ENCODE measurements around the gene KLHL29.

The KLHL29 gene

DNA sequence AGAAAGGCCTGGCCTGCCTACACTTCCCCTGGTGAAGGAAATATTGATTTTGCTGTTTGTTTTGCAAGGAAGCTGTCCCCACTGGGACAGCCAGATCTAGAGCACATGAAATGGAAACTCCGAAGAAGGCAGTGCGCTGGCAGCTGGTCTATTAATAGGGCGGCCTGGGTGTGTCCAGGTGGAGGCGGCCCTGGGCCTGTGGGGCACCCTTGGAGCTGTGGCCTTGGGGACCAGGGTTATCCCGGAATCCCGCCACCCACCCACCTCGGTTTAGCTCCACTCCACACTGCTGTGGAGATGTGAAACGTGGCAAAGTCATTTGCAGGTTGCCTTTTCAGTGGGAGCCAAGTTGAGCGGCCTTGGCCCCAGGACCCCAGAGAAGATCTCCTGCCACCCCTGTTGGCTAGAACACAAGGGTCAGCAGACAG, 204.3 kb downstream of the KLHL29 start:
- no peak for TF ChIP-seq EZH2 (IDR thresholded peaks at IDR 0.05; ENCODE audit: borderline replicate concordance, low read depth, low read length, severe bottlenecking)
- TF ChIP-seq, protein P1, sequence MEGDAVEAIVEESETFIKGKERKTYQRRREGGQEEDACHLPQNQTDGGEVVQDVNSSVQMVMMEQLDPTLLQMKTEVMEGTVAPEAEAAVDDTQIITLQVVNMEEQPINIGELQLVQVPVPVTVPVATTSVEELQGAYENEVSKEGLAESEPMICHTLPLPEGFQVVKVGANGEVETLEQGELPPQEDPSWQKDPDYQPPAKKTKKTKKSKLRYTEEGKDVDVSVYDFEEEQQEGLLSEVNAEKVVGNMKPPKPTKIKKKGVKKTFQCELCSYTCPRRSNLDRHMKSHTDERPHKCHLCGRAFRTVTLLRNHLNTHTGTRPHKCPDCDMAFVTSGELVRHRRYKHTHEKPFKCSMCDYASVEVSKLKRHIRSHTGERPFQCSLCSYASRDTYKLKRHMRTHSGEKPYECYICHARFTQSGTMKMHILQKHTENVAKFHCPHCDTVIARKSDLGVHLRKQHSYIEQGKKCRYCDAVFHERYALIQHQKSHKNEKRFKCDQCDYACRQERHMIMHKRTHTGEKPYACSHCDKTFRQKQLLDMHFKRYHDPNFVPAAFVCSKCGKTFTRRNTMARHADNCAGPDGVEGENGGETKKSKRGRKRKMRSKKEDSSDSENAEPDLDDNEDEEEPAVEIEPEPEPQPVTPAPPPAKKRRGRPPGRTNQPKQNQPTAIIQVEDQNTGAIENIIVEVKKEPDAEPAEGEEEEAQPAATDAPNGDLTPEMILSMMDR (IDR thresholded peaks at IDR 0.05; ENCODE audit: borderline replicate concordance, extremely low read depth, low read length, poor library complexity, severe bottlenecking): no peak
- Histone ChIP-seq H3K9me3 (ENCODE audit: insufficient read depth, low read length, severe bottlenecking) (no peaks in the 10 kb centered on the region), H3K9ac (ENCODE audit: low read depth, low read length) (no peak overlapping the region), H3K4me1 (ENCODE audit: insufficient read depth, low read length) (no peaks in the 10 kb centered on the region), H3K36me3 (ENCODE audit: insufficient read depth, low read length) (no peaks in the 10 kb centered on the region), H3K4me3 (ENCODE audit: low read depth in 1 of 2, low read length in 2 of 2) (no peak overlapping the region), H4K20me1 (ENCODE audit: insufficient read depth, low read length) (0 out of 2 replicates have a peak, but pooled peaks cover 3% of the 10 kb centered on the region), H3K79me2 (ENCODE audit: insufficient read depth, low read length) (no peaks in the 10 kb centered on the region), H3K27ac (ENCODE audit: low read length) (no peak overlapping the region), H3K4me2 (ENCODE audit: insufficient read depth, low read length) (no peak overlapping the region), H3K27me3 (ENCODE audit: insufficient read depth, low read length, poor library complexity) (no peaks in the 10 kb centered on the region), H2AFZ (ENCODE audit: low read depth, low read length) (no peak overlapping the region)
- no peak for DNase-seq
- no peak for ATAC-seq (ENCODE audit: insufficient read depth, low read depth)

DNA sequence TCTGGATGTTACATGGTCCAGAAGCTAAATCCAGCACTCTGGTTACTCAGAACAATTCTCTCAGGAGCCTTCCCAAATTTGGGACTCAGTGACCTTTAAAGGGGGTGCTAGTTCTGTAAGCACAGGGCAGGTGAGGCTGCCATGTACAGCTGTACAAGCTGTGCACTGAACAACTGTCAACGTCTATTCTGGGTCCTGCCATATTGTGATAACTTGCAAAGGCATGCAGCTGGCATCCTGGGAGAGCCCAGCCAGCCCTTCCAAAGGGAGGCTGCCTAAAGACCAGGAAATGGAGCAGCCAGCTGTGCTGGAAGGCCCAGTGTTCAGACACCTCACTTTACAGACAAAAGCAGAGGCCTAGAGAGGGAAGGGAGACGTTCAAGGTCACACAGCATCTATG, 204.8 kb downstream of the KLHL29 start:
- Histone ChIP-seq H3K79me2 (ENCODE audit: insufficient read depth, low read length) (no peaks in the 10 kb centered on the region), H3K4me2 (ENCODE audit: insufficient read depth, low read length) (no peak overlapping the region), H3K27me3 (ENCODE audit: insufficient read depth, low read length, poor library complexity) (no peaks in the 10 kb centered on the region), H3K36me3 (ENCODE audit: insufficient read depth, low read length) (no peaks in the 10 kb centered on the region), H2AFZ (ENCODE audit: low read depth, low read length) (no peak overlapping the region), H3K9me3 (ENCODE audit: insufficient read depth, low read length, severe bottlenecking) (no peaks in the 10 kb centered on the region), H4K20me1 (ENCODE audit: insufficient read depth, low read length) (0 out of 2 replicates have a peak, but pooled peaks cover 3% of the 10 kb centered on the region), H3K9ac (ENCODE audit: low read depth, low read length) (no peak overlapping the region), H3K4me1 (ENCODE audit: insufficient read depth, low read length) (no peaks in the 10 kb centered on the region), H3K27ac (ENCODE audit: low read length) (no peak overlapping the region), H3K4me3 (ENCODE audit: low read depth in 1 of 2, low read length in 2 of 2) (no peak overlapping the region)
- ATAC-seq (ENCODE audit: insufficient read depth, low read depth): no peak
- no peak for DNase-seq
- TF ChIP-seq, protein P1 (IDR thresholded peaks at IDR 0.05; ENCODE audit: borderline replicate concordance, extremely low read depth, low read length, poor library complexity, severe bottlenecking): no peak
- no peak for TF ChIP-seq EZH2 (IDR thresholded peaks at IDR 0.05; ENCODE audit: borderline replicate concordance, low read depth, low read length, severe bottlenecking)

DNA sequence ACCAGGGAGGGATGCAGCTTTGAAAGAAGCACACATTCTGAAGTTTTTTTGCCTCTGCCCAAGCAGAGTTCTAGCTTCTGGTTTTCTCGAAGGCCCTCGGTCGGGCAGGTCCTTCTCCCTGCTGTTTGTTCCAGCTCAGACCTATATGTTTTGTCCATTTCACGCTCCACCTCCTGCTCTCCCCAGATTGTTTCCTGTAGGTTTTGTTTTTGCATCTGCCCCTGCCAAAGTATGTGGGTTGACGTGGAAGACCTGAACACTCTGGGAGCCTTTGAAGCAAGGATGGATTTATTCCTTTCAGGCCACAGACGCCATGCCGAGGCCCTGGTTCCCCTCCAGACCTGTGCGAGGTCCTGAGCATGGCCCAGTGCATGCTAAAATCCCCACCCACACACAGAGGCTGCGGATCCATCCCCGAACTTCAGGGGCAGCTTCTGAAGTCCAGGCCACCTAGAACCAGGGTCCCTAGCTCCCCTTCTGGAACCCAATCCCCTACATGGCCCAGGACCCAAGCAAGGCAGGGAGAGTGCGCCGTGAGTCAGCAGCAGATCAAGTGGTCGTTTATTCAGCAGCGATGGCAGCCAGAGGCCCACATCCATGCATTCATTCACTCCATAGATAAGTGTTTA, 205.4 kb downstream of the KLHL29 start:
- Histone ChIP-seq H3K4me3 (ENCODE audit: low read depth in 1 of 2, low read length in 2 of 2) (no peak overlapping the region), H2AFZ (ENCODE audit: low read depth, low read length) (no peak overlapping the region), H3K79me2 (ENCODE audit: insufficient read depth, low read length) (no peaks in the 10 kb centered on the region), H3K27me3 (ENCODE audit: insufficient read depth, low read length, poor library complexity) (no peaks in the 10 kb centered on the region), H4K20me1 (ENCODE audit: insufficient read depth, low read length) (0 out of 2 replicates have a peak, but pooled peaks cover 3% of the 10 kb centered on the region), H3K9me3 (ENCODE audit: insufficient read depth, low read length, severe bottlenecking) (no peaks in the 10 kb centered on the region), H3K27ac (ENCODE audit: low read length) (no peak overlapping the region), H3K4me1 (ENCODE audit: insufficient read depth, low read length) (no peaks in the 10 kb centered on the region), H3K4me2 (ENCODE audit: insufficient read depth, low read length) (no peak overlapping the region), H3K9ac (ENCODE audit: low read depth, low read length) (no peak overlapping the region), H3K36me3 (ENCODE audit: insufficient read depth, low read length) (no peaks in the 10 kb centered on the region)
- DNase-seq (no peak), ATAC-seq (ENCODE audit: insufficient read depth, low read depth) (no peak)
- TF ChIP-seq, protein P1 (IDR thresholded peaks at IDR 0.05; ENCODE audit: borderline replicate concordance, extremely low read depth, low read length, poor library complexity, severe bottlenecking): no peak
- no peak for TF ChIP-seq EZH2 (IDR thresholded peaks at IDR 0.05; ENCODE audit: borderline replicate concordance, low read depth, low read length, severe bottlenecking)

Measured in DND-41 (cell line).